OCI-LY3 (cell line): Measurements from ENCODE around the gene SLIT1.

Experiments used
- H2AFZ ChIP-seq: fragments of 200-600, 300-600 bp; shearing (Covaris generic); 2 replicates; pipeline ENCODE4 v1.6.0; 2014; ENCODE audit warnings: antibody characterized with exemption, low read depth, low read length
- H3K27ac ChIP-seq: fragments of 200-600, 300-600 bp; sonication (generic); 2 replicates; pipeline ENCODE4 v1.5.1; 2014; ENCODE audit warnings: mild to moderate bottlenecking, low read length, moderate library complexity, mixed read lengths
- H3K27me3 ChIP-seq: fragments of 200-600, 300-600 bp; sonication (generic); 2 replicates; pipeline ENCODE4 v1.6.1; 2014; ENCODE audit warnings: low read depth, low read length, mixed read lengths
- H3K36me3 ChIP-seq: fragments of 200-600, 300-600 bp; sonication (generic); replicated peaks from 2 replicates; pipeline ENCODE3; 2014; ENCODE audit warnings: low read depth, low read length, mixed read lengths
- H3K4me1 ChIP-seq: fragments of 300-600, 200-600 bp; sonication (generic); 2 replicates; pipeline ENCODE4 v1.6.1; 2014; ENCODE audit warnings: low read length, mixed read lengths
- H3K4me2 ChIP-seq: fragments of 200-600, 300-600 bp; sonication (generic); 2 replicates; pipeline ENCODE4 v1.6.1; 2014; ENCODE audit warnings: low read length, mixed read lengths
- H3K4me3 ChIP-seq: fragments of 300-600, 200-600 bp; sonication (generic); 2 replicates; pipeline ENCODE4 v1.5.1; 2014; ENCODE audit warnings: antibody characterized with exemption, mild to moderate bottlenecking, low read length, moderate library complexity
- H3K79me2 ChIP-seq: fragments of 300-600, 200-600 bp; shearing (Covaris generic); 2 replicates; pipeline ENCODE4 v1.6.1; 2014; ENCODE audit warnings: mild to moderate bottlenecking, low read length, mixed read lengths
- H3K9ac ChIP-seq: fragments of 300-600, 200-600 bp; shearing (Covaris generic); 2 replicates; pipeline ENCODE4 v1.6.0; 2014; ENCODE audit warnings: mild to moderate bottlenecking, low read length, moderate library complexity
- H3K9me3 ChIP-seq: fragments of 200-600, 300-600 bp; shearing (Covaris generic); 2 replicates; pipeline ENCODE4 v1.6.1; 2014; ENCODE audit warnings: low read length, mixed read lengths; ENCODE audit not compliant: insufficient read depth
- H4K20me1 ChIP-seq: fragments of 200-600, 300-600 bp; sonication (generic); 2 replicates; pipeline ENCODE4 v1.6.1; 2016; ENCODE audit warnings: low read length, mixed read lengths; ENCODE audit not compliant: insufficient read depth
- CTCF ChIP-seq: fragments of 200-600, 300-600 bp; sonication (generic); IDR thresholded peaks from 2 replicates; pipeline ENCODE4 v1.5.1; 2014; ENCODE audit warnings: antibody characterized with exemption, low read length, low read depth
- EZH2phosphoT487 ChIP-seq: fragments of 200-600 bp; shearing (Covaris generic); IDR thresholded peaks from 2 replicates; pipeline ENCODE4 v1.6.1; 2018; ENCODE audit warnings: antibody characterized with exemption, mixed run types, low read depth

The SLIT1 gene

GRCh38 chr10:96960872-96961271 lies 224.9 kb downstream of the SLIT1 start:
- no peak overlapping the region for H3K9ac ChIP-seq
- no peaks in the 10 kb centered on the region for H3K4me1 ChIP-seq
- H3K27me3 ChIP-seq: no peaks in the 10 kb centered on the region
- H3K4me2 ChIP-seq: no peak overlapping the region
- TF ChIP-seq EZH2phosphoT487 (no peak), CTCF (no peak)
- H4K20me1 ChIP-seq: no peaks in the 10 kb centered on the region
- no peaks in the 10 kb centered on the region for H3K79me2 ChIP-seq
- H3K36me3 ChIP-seq: no peaks in the 10 kb centered on the region
- H2AFZ ChIP-seq: no peak overlapping the region
- no peaks in the 10 kb centered on the region for H3K9me3 ChIP-seq
- no peak overlapping the region for H3K27ac ChIP-seq
- no peak overlapping the region for H3K4me3 ChIP-seq

GRCh38 chr10:96959733-96960132 lies 226.0 kb downstream of the SLIT1 start:
- H4K20me1 ChIP-seq: no peaks in the 10 kb centered on the region
- H3K36me3 ChIP-seq: peaks cover 2% of the 10 kb centered on the region
- H3K9ac ChIP-seq: no peak overlapping the region
- no peaks in the 10 kb centered on the region for H3K4me1 ChIP-seq
- no peak overlapping the region for H3K4me3 ChIP-seq
- H3K79me2 ChIP-seq: no peaks in the 10 kb centered on the region
- no peaks in the 10 kb centered on the region for H3K27me3 ChIP-seq
- no peaks in the 10 kb centered on the region for H3K9me3 ChIP-seq
- no peak overlapping the region for H2AFZ ChIP-seq
- no peak overlapping the region for H3K4me2 ChIP-seq
- no peak for TF ChIP-seq CTCF
- no peak for TF ChIP-seq EZH2phosphoT487
- no peak overlapping the region for H3K27ac ChIP-seq

- no peaks in the 10 kb centered on the region for H3K4me1 ChIP-seq
- TF ChIP-seq EZH2phosphoT487 (no peak), CTCF (no peak)
- H3K4me2 ChIP-seq: no peak overlapping the region
- peaks cover 3% of the 10 kb centered on the region for H3K36me3 ChIP-seq
- H3K79me2 ChIP-seq: no peaks in the 10 kb centered on the region
- no peak overlapping the region for H3K27ac ChIP-seq
- no peak overlapping the region for H3K9ac ChIP-seq
- no peak overlapping the region for H3K4me3 ChIP-seq
- H3K27me3 ChIP-seq: no peaks in the 10 kb centered on the region
- H3K9me3 ChIP-seq: no peaks in the 10 kb centered on the region
- no peak overlapping the region for H2AFZ ChIP-seq
- H4K20me1 ChIP-seq: no peaks in the 10 kb centered on the region
These were observed 227.7 kb downstream of the SLIT1 start for GRCh38 chr10:96958071-96958470.

GRCh38 chr10:96955794-96956193 lies 230.0 kb downstream of the SLIT1 start:
- H3K9me3 ChIP-seq: no peaks in the 10 kb centered on the region
- H3K79me2 ChIP-seq: no peaks in the 10 kb centered on the region
- no peak overlapping the region for H3K9ac ChIP-seq
- H3K4me3 ChIP-seq: no peak overlapping the region
- peaks cover 6% of the 10 kb centered on the region for H3K36me3 ChIP-seq
- H4K20me1 ChIP-seq: no peaks in the 10 kb centered on the region
- no peak overlapping the region for H3K4me2 ChIP-seq
- no peaks in the 10 kb centered on the region for H3K4me1 ChIP-seq
- H2AFZ ChIP-seq: no peak overlapping the region
- H3K27ac ChIP-seq: no peak overlapping the region
- H3K27me3 ChIP-seq: no peaks in the 10 kb centered on the region
- TF ChIP-seq CTCF (no peak), EZH2phosphoT487 (no peak)
